DND-41 (cell line): ENCODE measurements around the gene RNF144A.

Experiments used
- CTCF ChIP-seq: IDR thresholded peaks from 2 replicates; pipeline ENCODE4 v1.5.1; 2012; ENCODE audit warnings: borderline replicate concordance, low read length, moderate library complexity, mild to moderate bottlenecking; ENCODE audit not compliant: poor library complexity, severe bottlenecking; ENCODE audit errors: extremely low read depth
- EZH2 ChIP-seq: IDR thresholded peaks from 3 replicates; pipeline ENCODE4 v1.6.1; 2012; ENCODE audit warnings: borderline replicate concordance, low read depth, mild to moderate bottlenecking, moderate library complexity, low read length, inconsistent platforms; ENCODE audit not compliant: severe bottlenecking

DNA sequence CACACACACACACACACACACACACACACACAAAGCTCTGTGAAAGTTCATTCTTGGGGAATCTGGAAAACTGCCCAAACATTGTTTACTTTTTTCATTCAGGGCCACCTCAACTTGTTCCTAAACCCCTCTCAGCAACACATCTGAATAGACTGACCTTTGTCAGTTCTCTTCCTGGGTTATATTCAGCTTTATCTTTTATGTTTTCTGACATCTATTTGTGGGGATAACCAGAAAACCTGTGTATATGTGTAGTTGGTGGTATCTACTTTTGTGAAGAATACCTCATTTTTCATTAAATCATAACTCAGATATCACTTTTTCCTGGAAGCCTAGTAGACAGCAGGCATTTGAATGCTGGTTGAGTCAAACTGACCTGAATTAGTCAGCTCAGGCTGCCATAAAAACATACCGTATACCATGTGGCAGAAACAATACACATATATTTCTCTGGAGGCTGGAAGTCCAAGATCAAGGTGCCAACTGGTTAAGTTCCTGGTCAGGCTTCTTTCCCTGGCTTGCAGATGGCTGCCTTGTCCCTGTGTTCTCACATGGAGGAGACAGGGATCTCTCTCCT lies 11.0 kb upstream of the RNF144A start:
- TF ChIP-seq CTCF: no peak
- no peak for TF ChIP-seq EZH2
